Ecto neural progenitor cell (in vitro differentiated cells): ENCODE results near the gene DUS2.

ENCODE experiments used
- DNase-seq: peaks from one replicate; pipeline ENCODE4 v3.0.0-alpha.2; 2018; ENCODE audit warnings: low spot score

DUS2 gene

DNA sequence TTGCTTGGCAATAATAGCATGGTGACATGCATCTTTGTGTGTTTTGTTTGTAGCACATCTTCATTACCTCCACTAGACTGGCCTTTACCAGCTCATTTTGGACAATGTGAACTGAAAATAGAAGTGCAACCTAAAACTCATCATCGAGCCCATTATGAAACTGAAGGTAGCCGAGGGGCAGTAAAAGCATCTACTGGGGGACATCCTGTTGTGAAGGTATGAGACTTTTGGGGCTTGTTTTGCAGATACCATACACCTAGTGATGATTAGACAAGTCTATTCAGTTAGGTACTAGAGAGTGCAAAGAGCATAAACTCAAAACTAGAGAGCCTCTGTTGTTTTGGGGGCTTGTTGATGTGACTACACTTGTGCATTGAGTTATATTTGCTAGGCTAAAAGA, 103.3 kb downstream of the DUS2 start:
- no peak for DNase-seq

DNA sequence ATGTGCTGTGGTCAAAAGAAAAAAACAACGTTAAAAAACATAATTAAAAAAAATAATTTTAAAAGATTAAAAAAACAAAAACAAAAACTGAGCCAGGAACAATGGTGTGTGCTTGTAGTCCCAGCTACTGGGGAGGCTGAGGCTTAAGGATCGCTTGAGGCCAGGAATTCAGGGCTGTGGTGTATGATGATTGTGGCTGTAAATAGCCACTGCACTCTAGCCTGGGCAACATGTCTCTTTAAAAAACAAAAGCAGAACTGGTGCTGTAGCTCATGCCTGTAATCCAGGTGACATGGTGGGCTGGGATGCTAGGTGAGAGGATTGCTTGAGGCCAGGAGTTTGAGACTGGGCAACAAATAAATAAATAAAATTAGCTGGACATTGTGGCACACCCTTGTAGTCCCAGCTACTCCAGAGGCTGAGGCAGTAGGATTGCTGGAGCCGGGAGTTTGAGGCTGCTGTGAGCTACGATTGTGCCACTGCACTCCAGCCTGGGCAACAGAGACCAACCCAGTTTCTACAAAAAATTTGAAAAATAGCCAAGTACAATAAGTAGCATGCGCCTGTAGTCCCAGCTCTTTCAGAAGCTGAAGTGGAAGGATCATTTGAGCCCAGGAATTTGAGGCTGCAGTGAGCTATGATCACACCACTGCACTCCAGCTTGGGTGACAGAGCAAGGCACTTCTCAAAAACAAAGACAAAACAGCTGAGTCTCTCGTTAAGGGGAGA, 105.7 kb downstream of the DUS2 start:
- no peak for DNase-seq
